OCI-LY7 (cell line): ENCODE data around the gene CAMK1G. TPM values are rescaled to one million over a fixed set of nuclear protein-coding genes. Genes with fewer than 3 reads are reported as not detected.

Experiments
- BruUV-seq: library from RNA; stranded (reverse); fragments of 400-500 nt; replicated peaks from 2 replicates; lab custom pipeline; 2021; lab: Mats Ljungman, UMichigan
- CTCF ChIA-PET: fragments of 300-600 bp; sonication (Branson Sonifier 250); formaldehyde crosslinking; loops from one replicate; lab custom pipeline; 2022; ENCODE audit warnings: antibody characterized with exemption; ENCODE audit not compliant: unreplicated experiment; lab: Charles Lee
- POLR2A ChIA-PET: fragments of 300-600 bp; sonication (Branson Sonifier 250); formaldehyde crosslinking; loops from one replicate; lab custom pipeline; 2022; ENCODE audit warnings: antibody characterized with exemption; lab: Charles Lee
- DNase-seq: peaks from one replicate; pipeline ENCODE4 v3.0.0-alpha.2; 2015; ENCODE audit warnings: low spot score
- H2AFZ ChIP-seq: fragments of 200-600 bp; sonication (generic), shearing (Covaris generic); 2 replicates; pipeline ENCODE4 v1.6.1; 2014; ENCODE audit warnings: mild to moderate bottlenecking, antibody characterized with exemption, low read length, moderate library complexity
- H3K27ac ChIP-seq: fragments of 200-600 bp; sonication (generic); 2 replicates; pipeline ENCODE4 v1.5.1; 2014; ENCODE audit warnings: mixed run types, low read depth, mild to moderate bottlenecking, moderate library complexity, low read length, inconsistent platforms; ENCODE audit not compliant: poor library complexity, severe bottlenecking
- H3K36me3 ChIP-seq: fragments of 200-600 bp; sonication (generic); 2 replicates; pipeline ENCODE4 v1.6.1; 2014; ENCODE audit warnings: mild to moderate bottlenecking, antibody characterized with exemption, low read length, moderate library complexity, mixed read lengths; ENCODE audit not compliant: insufficient read depth
- H3K4me1 ChIP-seq: fragments of 200-600 bp; sonication (generic); 2 replicates; pipeline ENCODE4 v1.5.1; 2014; ENCODE audit warnings: mild to moderate bottlenecking, low read length; ENCODE audit not compliant: insufficient read depth, poor library complexity, severe bottlenecking
- H3K4me2 ChIP-seq: fragments of 200-600 bp; sonication (generic); 2 replicates; pipeline ENCODE4 v1.6.1; 2014; ENCODE audit warnings: mild to moderate bottlenecking, low read length
- H3K4me3 ChIP-seq: fragments of 200-600 bp; sonication (generic); 2 replicates; pipeline ENCODE4 v1.5.1; 2014; ENCODE audit warnings: mild to moderate bottlenecking, low read depth, low read length; ENCODE audit not compliant: poor library complexity, severe bottlenecking
- H3K79me2 ChIP-seq: fragments of 200-600 bp; sonication (generic); 2 replicates; pipeline ENCODE4 v1.6.1; 2016; ENCODE audit warnings: low read depth, mild to moderate bottlenecking, low read length, moderate library complexity, mixed read lengths; ENCODE audit not compliant: insufficient read depth
- H3K9me2 ChIP-seq: fragments of 200-600 bp; sonication (generic); 2 replicates; pipeline ENCODE4 v1.6.1; 2016; ENCODE audit warnings: mild to moderate bottlenecking, low read length, mixed read lengths; ENCODE audit not compliant: insufficient read depth
- H3K9me3 ChIP-seq: fragments of 200-600 bp; sonication (generic); 2 replicates; pipeline ENCODE4 v1.6.1; 2014; ENCODE audit warnings: mild to moderate bottlenecking, mixed run types, low read length, mixed read lengths
- H4K20me1 ChIP-seq: fragments of 200-600 bp; sonication (generic); 2 replicates; pipeline ENCODE4 v1.6.1; 2014; ENCODE audit warnings: mild to moderate bottlenecking, antibody characterized with exemption, low read length, moderate library complexity, mixed read lengths; ENCODE audit not compliant: insufficient read depth
- EZH2phosphoT487 ChIP-seq: fragments of 200-600 bp; sonication (generic); IDR thresholded peaks from 2 replicates; pipeline ENCODE4 v1.6.1; 2018; ENCODE audit warnings: low read depth, borderline replicate concordance, mild to moderate bottlenecking, mixed run types, antibody characterized with exemption, low read length, moderate library complexity, mixed read lengths
- intact Hi-C: fragments of 100-400 bp; cut with micrococcal nuclease; formaldehyde crosslinking; loops from one replicate; pipeline ENCODE4 v1.10.0; 2022; ENCODE audit not compliant: unreplicated experiment
- total RNA-seq, 2 experiments: library from RNA; depleted of rRNA in 1 of 2; stranded (reverse); fragments of >200 nt in 1 of 2; shearing (Covaris generic) in 1 of 2; gene quantifications; 2 replicates each; pipeline ENCODE4 v1.2.3, GENCODE V29; 2014 to 2022
- TF ChIP-seq, protein P1 (sequence below): fragments of 200-600 bp; sonication (generic); conservative IDR thresholded peaks from 2 replicates; pipeline ENCODE4 v1.5.1; 2014; ENCODE audit warnings: mild to moderate bottlenecking, antibody characterized with exemption, low read length, moderate library complexity, mixed read lengths

The CAMK1G gene
- total RNA-seq, 2 experiments from 2014 or later: not detected

DNA sequence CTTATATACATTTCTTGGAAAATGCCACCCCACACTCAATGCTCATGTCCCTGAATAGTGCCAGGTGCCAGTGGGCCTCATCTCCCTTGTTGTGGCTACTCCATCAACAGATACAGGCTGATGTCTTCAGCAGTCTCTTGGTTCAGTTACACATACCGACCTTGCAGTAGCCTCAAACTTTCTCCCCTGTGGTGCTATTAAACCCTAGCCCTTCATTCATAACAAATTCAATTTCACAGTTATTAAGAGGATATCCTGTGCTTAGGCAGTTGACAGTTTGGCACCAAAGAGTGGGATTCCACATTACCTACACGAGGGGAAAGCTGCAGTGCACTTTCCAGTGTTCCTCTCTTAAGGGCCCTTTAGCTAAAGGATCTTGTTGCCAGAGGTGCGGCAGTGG, 35.9 kb upstream of the CAMK1G start:
- POLR2A ChIA-PET: no interaction called here
- H3K4me3 ChIP-seq: no peak overlapping the region

DNA sequence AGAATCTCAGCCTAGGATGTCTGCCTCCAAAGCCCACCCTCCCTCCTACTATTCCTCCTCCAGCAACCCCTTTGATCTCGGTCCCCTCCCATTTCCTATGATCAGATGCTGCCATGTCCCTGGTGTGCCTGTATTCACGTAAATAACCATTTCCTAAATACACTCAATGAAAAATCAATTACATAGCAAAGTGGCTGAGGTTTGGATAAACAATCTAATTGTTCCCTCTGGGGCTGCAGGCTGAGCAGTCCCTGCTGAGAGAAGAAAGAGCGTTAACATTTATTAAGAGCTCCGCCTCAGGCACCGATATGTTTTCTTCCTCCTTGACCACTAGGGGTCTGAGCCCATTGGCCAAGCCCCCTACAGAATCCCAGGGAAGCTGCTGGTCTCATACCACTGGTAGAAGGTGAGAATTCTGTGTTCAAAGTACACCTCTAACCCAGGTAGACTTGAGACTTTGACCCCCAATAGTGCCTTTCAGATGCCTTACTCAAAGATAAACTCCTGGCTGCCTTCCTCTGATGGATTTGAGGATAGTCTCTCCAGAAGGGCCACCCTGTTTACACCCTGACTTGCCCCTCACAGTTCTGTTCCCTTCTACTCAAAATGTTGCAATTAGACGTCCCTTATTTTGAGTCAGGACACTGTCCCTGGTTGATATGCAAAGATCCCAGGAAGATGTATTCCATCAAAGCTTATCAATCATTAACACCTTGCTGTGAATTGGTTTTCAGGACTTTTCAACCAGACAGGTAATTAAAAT, 33.9 kb upstream of the CAMK1G start:
- Histone ChIP-seq H3K9me2 (no peaks in the 10 kb centered on the region), H3K27ac (no peak overlapping the region), H4K20me1 (no peaks in the 10 kb centered on the region), H2AFZ (no peak overlapping the region), H3K9me3 (no peaks in the 10 kb centered on the region), H3K4me1 (no peaks in the 10 kb centered on the region), H3K4me2 (no peak overlapping the region), H3K36me3 (no peaks in the 10 kb centered on the region), H3K79me2 (no peaks in the 10 kb centered on the region), H3K4me3 (no peak overlapping the region)
- no peak for TF ChIP-seq EZH2phosphoT487
- TF ChIP-seq, protein P1, sequence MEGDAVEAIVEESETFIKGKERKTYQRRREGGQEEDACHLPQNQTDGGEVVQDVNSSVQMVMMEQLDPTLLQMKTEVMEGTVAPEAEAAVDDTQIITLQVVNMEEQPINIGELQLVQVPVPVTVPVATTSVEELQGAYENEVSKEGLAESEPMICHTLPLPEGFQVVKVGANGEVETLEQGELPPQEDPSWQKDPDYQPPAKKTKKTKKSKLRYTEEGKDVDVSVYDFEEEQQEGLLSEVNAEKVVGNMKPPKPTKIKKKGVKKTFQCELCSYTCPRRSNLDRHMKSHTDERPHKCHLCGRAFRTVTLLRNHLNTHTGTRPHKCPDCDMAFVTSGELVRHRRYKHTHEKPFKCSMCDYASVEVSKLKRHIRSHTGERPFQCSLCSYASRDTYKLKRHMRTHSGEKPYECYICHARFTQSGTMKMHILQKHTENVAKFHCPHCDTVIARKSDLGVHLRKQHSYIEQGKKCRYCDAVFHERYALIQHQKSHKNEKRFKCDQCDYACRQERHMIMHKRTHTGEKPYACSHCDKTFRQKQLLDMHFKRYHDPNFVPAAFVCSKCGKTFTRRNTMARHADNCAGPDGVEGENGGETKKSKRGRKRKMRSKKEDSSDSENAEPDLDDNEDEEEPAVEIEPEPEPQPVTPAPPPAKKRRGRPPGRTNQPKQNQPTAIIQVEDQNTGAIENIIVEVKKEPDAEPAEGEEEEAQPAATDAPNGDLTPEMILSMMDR: peak; percentile 53
- BruUV-seq: no TSS peak
- ChIA-PET POLR2A (no interaction called here), CTCF (no interaction called here)
- intact Hi-C loops: no loop called here
- no peak for DNase-seq

More for the DNA sequence above, 35.9 kb upstream of the CAMK1G start:
- no peak for DNase-seq
- H3K36me3 ChIP-seq: no peaks in the 10 kb centered on the region
- no TSS peak for BruUV-seq
- H3K27ac ChIP-seq: no peak overlapping the region
- no peak overlapping the region for H2AFZ ChIP-seq
- intact Hi-C loops: no loop called here
- no peaks in the 10 kb centered on the region for H4K20me1 ChIP-seq
- no peak overlapping the region for H3K4me2 ChIP-seq
- H3K4me1 ChIP-seq: no peaks in the 10 kb centered on the region
- no peaks in the 10 kb centered on the region for H3K79me2 ChIP-seq
- no peaks in the 10 kb centered on the region for H3K9me2 ChIP-seq
- TF ChIP-seq, protein P1: no peak
- TF ChIP-seq EZH2phosphoT487: no peak
- CTCF ChIA-PET: no interaction called here
- H3K9me3 ChIP-seq: no peaks in the 10 kb centered on the region

DNA sequence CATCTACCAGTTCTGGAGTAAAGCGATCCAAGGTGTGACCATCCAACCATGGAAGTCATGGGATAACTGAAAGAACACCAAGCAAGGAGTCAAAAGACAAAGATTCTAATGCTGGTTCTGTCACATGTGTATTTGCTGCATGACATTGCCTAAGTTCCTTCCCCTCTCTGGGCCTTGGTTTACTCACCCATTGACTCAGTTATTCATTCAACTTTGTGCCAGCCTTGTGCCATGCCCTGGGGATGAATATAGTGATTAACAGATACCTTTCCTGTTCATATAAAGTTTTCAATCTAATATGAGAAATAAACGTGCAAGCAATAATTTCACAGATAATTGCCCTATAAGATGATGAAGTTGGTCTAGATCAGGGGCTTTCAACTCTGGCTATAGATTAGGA, 33.0 kb upstream of the CAMK1G start:
- no peak for TF ChIP-seq EZH2phosphoT487
- TF ChIP-seq, protein P1: no peak
- no peak for DNase-seq
- ChIA-PET CTCF (no interaction called here), POLR2A (no interaction called here)
- Histone ChIP-seq H3K9me2 (no peaks in the 10 kb centered on the region), H3K4me1 (no peaks in the 10 kb centered on the region), H3K79me2 (no peaks in the 10 kb centered on the region), H3K4me3 (no peak overlapping the region), H3K27ac (no peak overlapping the region), H2AFZ (no peak overlapping the region), H3K36me3 (no peaks in the 10 kb centered on the region), H3K9me3 (no peaks in the 10 kb centered on the region), H3K4me2 (no peak overlapping the region), H4K20me1 (no peaks in the 10 kb centered on the region)
- intact Hi-C loops: no loop called here
- BruUV-seq: no TSS peak
